Activated naive CD4-positive, alpha-beta T cell treated with anti-CD3 and anti-CD28 coated beads, Interleukin-2, amount 50 U/mL, for 16 hours (primary cell): Measurements from ENCODE around the gene NAALADL2.
"Not testable (repeated sequence)": the region's sequence is repeated elsewhere in the genome, so short reads cannot be mapped to it uniquely, and the experiment has no call there.

Source experiments
- DNase-seq: peaks from one replicate; pipeline ENCODE4 v3.0.0-alpha.2; 2020

NAALADL2 gene

GRCh38 chr3:175453361-175453760 lies 594.2 kb downstream of the NAALADL2 start:
- DNase-seq: no peak

GRCh38 chr3:175456466-175456865 lies 597.3 kb downstream of the NAALADL2 start:
- no peak for DNase-seq

GRCh38 chr3:175457301-175457700 lies 598.2 kb downstream of the NAALADL2 start:
- no peak for DNase-seq

- DNase-seq: not testable (repeated sequence)
Measured at GRCh38 chr3:175460849-175461399, 601.8 kb downstream of the NAALADL2 start.

- no peak for DNase-seq
Measured at GRCh38 chr3:175464362-175464761, 605.2 kb downstream of the NAALADL2 start.

GRCh38 chr3:175469124-175469523 lies 610.0 kb downstream of the NAALADL2 start:
- DNase-seq: no peak

GRCh38 chr3:175475765-175476164 lies 616.6 kb downstream of the NAALADL2 start:
- DNase-seq: no peak

GRCh38 chr3:175476489-175476888 lies 617.4 kb downstream of the NAALADL2 start:
- no peak for DNase-seq

- DNase-seq: no peak
Measured at GRCh38 chr3:175477651-175478224, 618.6 kb downstream of the NAALADL2 start.

GRCh38 chr3:175478301-175478700 lies 619.2 kb downstream of the NAALADL2 start:
- DNase-seq: no peak

GRCh38 chr3:175479175-175479574 lies 620.0 kb downstream of the NAALADL2 start:
- DNase-seq: no peak

GRCh38 chr3:175479800-175480199 lies 620.7 kb downstream of the NAALADL2 start:
- DNase-seq: no peak

- no peak for DNase-seq
Measured at GRCh38 chr3:175484666-175485065, 625.5 kb downstream of the NAALADL2 start.

- DNase-seq: no peak
Measured at GRCh38 chr3:175485436-175485835, 626.3 kb downstream of the NAALADL2 start.

GRCh38 chr3:175486255-175486654 lies 627.1 kb downstream of the NAALADL2 start:
- DNase-seq: no peak

- no peak for DNase-seq
Measured at GRCh38 chr3:175489406-175489805, 630.3 kb downstream of the NAALADL2 start.

- DNase-seq: no peak
Measured at GRCh38 chr3:175493301-175493700, 634.2 kb downstream of the NAALADL2 start.

- DNase-seq: no peak
Measured at GRCh38 chr3:175495331-175495730, 636.2 kb downstream of the NAALADL2 start.

- DNase-seq: no peak
Measured at GRCh38 chr3:175502155-175502554, 643.0 kb downstream of the NAALADL2 start.

- DNase-seq: no peak
Measured at GRCh38 chr3:175511219-175511785, 652.2 kb downstream of the NAALADL2 start.

- DNase-seq: no peak
Measured at GRCh38 chr3:175512700-175513099, 653.6 kb downstream of the NAALADL2 start.

- no peak for DNase-seq
Measured at GRCh38 chr3:175518459-175518858, 659.3 kb downstream of the NAALADL2 start.

GRCh38 chr3:175521406-175521805 lies 662.3 kb downstream of the NAALADL2 start:
- no peak for DNase-seq

- no peak for DNase-seq
Measured at GRCh38 chr3:175526191-175526590, 667.1 kb downstream of the NAALADL2 start.
